ENCODE measurements around the gene JAKMIP1.
"Not testable (repeated sequence)": the region's sequence is repeated elsewhere in the genome, so short reads cannot be mapped to it uniquely, and the experiment has no call there.

The JAKMIP1 gene

GRCh38 chr4:6013564-6013963 is 186.8 kb downstream of the JAKMIP1 start:
- no peak for DNase-seq (ENCODE audit: low spot score)

GRCh38 chr4:6012200-6012599 is 188.1 kb downstream of the JAKMIP1 start:
- no peak for DNase-seq (ENCODE audit: low spot score)

GRCh38 chr4:6011686-6012085 is 188.7 kb downstream of the JAKMIP1 start:
- DNase-seq (ENCODE audit: low spot score), result no peak

GRCh38 chr4:6011271-6011671 is 189.1 kb downstream of the JAKMIP1 start:
- no peak for DNase-seq (ENCODE audit: low spot score)

- DNase-seq (ENCODE audit: low spot score), result no peak
Observed at GRCh38 chr4:6010789-6011188, 189.6 kb downstream of the JAKMIP1 start.

- DNase-seq (ENCODE audit: low spot score), result no peak
Observed at GRCh38 chr4:6009452-6009851, 190.9 kb downstream of the JAKMIP1 start.

- no peak for DNase-seq (ENCODE audit: low spot score)
Observed at GRCh38 chr4:6008766-6009385, 191.5 kb downstream of the JAKMIP1 start.

GRCh38 chr4:6008092-6008551 is 192.2 kb downstream of the JAKMIP1 start:
- no peak for DNase-seq (ENCODE audit: low spot score)

GRCh38 chr4:6005175-6005574 is 195.2 kb downstream of the JAKMIP1 start:
- DNase-seq (ENCODE audit: low spot score), result no peak

- not testable (repeated sequence) for DNase-seq (ENCODE audit: low spot score)
Observed at GRCh38 chr4:6003485-6003884, 196.9 kb downstream of the JAKMIP1 start.

GRCh38 chr4:6002926-6003325 is 197.4 kb downstream of the JAKMIP1 start:
- DNase-seq (ENCODE audit: low spot score), result no peak

- no peak for DNase-seq (ENCODE audit: low spot score)
Observed at GRCh38 chr4:6002492-6002833, 197.9 kb downstream of the JAKMIP1 start.

- DNase-seq (ENCODE audit: low spot score), result no peak
Observed at GRCh38 chr4:6001680-6002491, 198.5 kb downstream of the JAKMIP1 start.

GRCh38 chr4:5999830-6000365 is 200.5 kb downstream of the JAKMIP1 start:
- no peak for DNase-seq (ENCODE audit: low spot score)

- DNase-seq (ENCODE audit: low spot score), result no peak
Observed at GRCh38 chr4:5999356-5999755, 201.0 kb downstream of the JAKMIP1 start.

GRCh38 chr4:5998333-5998936 is 201.9 kb downstream of the JAKMIP1 start:
- DNase-seq (ENCODE audit: low spot score), result peak; percentile 79

- no peak for DNase-seq (ENCODE audit: low spot score)
Observed at GRCh38 chr4:5996641-5997040, 203.7 kb downstream of the JAKMIP1 start.

GRCh38 chr4:5995901-5996623 is 204.3 kb downstream of the JAKMIP1 start:
- DNase-seq (ENCODE audit: low spot score), result no peak

- DNase-seq (ENCODE audit: low spot score), result no peak
Observed at GRCh38 chr4:5993876-5994811, 206.2 kb downstream of the JAKMIP1 start.

- DNase-seq (ENCODE audit: low spot score), result not testable (repeated sequence)
Observed at GRCh38 chr4:5993346-5993745, 207.0 kb downstream of the JAKMIP1 start.

- DNase-seq (ENCODE audit: low spot score), result no peak
Observed at GRCh38 chr4:5992828-5993321, 207.5 kb downstream of the JAKMIP1 start.
